Measurements from ENCODE around the gene LYPD6B. TPM values are rescaled to one million over a fixed set of nuclear protein-coding genes. Genes with fewer than 3 reads are reported as not detected.

The LYPD6B gene
- total and polyA plus RNA-seq, 2 experiments from 2014 or later = 16.8 to 26.0 TPM

- H3K4me1 ChIP-seq (ENCODE audit: insufficient read depth) = peaks cover 27% of the 10 kb centered on the region
- no peaks in the 10 kb centered on the region for H4K20me1 ChIP-seq (ENCODE audit: insufficient read depth, poor library complexity, severe bottlenecking)
- TF ChIP-seq EZH2phosphoT487 (IDR thresholded peaks at IDR 0.05; ENCODE audit: low read depth, severe bottlenecking, unreplicated experiment) = no peak
- TF ChIP-seq EZH2 (IDR thresholded peaks at IDR 0.05; ENCODE audit: borderline replicate concordance) = no peak
- TF ChIP-seq, protein P1, sequence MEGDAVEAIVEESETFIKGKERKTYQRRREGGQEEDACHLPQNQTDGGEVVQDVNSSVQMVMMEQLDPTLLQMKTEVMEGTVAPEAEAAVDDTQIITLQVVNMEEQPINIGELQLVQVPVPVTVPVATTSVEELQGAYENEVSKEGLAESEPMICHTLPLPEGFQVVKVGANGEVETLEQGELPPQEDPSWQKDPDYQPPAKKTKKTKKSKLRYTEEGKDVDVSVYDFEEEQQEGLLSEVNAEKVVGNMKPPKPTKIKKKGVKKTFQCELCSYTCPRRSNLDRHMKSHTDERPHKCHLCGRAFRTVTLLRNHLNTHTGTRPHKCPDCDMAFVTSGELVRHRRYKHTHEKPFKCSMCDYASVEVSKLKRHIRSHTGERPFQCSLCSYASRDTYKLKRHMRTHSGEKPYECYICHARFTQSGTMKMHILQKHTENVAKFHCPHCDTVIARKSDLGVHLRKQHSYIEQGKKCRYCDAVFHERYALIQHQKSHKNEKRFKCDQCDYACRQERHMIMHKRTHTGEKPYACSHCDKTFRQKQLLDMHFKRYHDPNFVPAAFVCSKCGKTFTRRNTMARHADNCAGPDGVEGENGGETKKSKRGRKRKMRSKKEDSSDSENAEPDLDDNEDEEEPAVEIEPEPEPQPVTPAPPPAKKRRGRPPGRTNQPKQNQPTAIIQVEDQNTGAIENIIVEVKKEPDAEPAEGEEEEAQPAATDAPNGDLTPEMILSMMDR (IDR thresholded peaks at IDR 0.05; ENCODE audit: poor library complexity) = no peak
- no peaks in the 10 kb centered on the region for H3K9me2 ChIP-seq (replicated peaks; ENCODE audit: insufficient read depth)
- no peaks in the 10 kb centered on the region for H3K27me3 ChIP-seq
- 81% methylated on average over 5 of the region's 5 CpGs for WGBS (ENCODE audit: low lambda C conversion rate, missing lambda C conversion rate)
- no peaks in the 10 kb centered on the region for H3K9me3 ChIP-seq (ENCODE audit: low read depth)
- H2AFZ ChIP-seq = no peak overlapping the region
- peak overlapping the region; percentile 15 for H3K27ac ChIP-seq
- no peak overlapping the region for H3K4me2 ChIP-seq
- no peak for DNase-seq (ENCODE audit: low spot score)
- H3K4me3 ChIP-seq = no peak overlapping the region
- H3K79me2 ChIP-seq = peaks cover 14% of the 10 kb centered on the region
- no peaks in the 10 kb centered on the region for H3K36me3 ChIP-seq (replicated peaks; ENCODE audit: insufficient read depth, low read depth)
Observed at GRCh38 chr2:149068996-149069888, 30.7 kb downstream of the LYPD6B start.

GRCh38 chr2:149070681-149071320 is 32.3 kb downstream of the LYPD6B start:
- no peaks in the 10 kb centered on the region for H3K27me3 ChIP-seq
- no peak overlapping the region for H2AFZ ChIP-seq
- H3K4me1 ChIP-seq (ENCODE audit: insufficient read depth) = peaks cover 33% of the 10 kb centered on the region
- WGBS (ENCODE audit: low lambda C conversion rate, missing lambda C conversion rate) = 32% methylated on average over 9 of the region's 9 CpGs
- peaks cover 14% of the 10 kb centered on the region for H3K79me2 ChIP-seq
- H3K9me2 ChIP-seq (replicated peaks; ENCODE audit: insufficient read depth) = no peaks in the 10 kb centered on the region
- no peaks in the 10 kb centered on the region for H3K9me3 ChIP-seq (ENCODE audit: low read depth)
- H3K36me3 ChIP-seq (replicated peaks; ENCODE audit: insufficient read depth, low read depth) = no peaks in the 10 kb centered on the region
- peak overlapping the region; percentile 47 for H3K27ac ChIP-seq
- H4K20me1 ChIP-seq (ENCODE audit: insufficient read depth, poor library complexity, severe bottlenecking) = no peaks in the 10 kb centered on the region
- no peak for DNase-seq (ENCODE audit: low spot score)
- H3K4me3 ChIP-seq = no peak overlapping the region
- H3K4me2 ChIP-seq = peak overlapping the region; percentile 59
- TF ChIP-seq EZH2 (IDR thresholded peaks at IDR 0.05; ENCODE audit: borderline replicate concordance) (no peak), EZH2phosphoT487 (IDR thresholded peaks at IDR 0.05; ENCODE audit: low read depth, severe bottlenecking, unreplicated experiment) (no peak)
- TF ChIP-seq, protein P1 (IDR thresholded peaks at IDR 0.05; ENCODE audit: poor library complexity) = no peak

GRCh38 chr2:149075105-149075504 is 36.6 kb downstream of the LYPD6B start:
- WGBS (ENCODE audit: low lambda C conversion rate, missing lambda C conversion rate) = 55% methylated on average over 2 of the region's 2 CpGs
- peaks cover 36% of the 10 kb centered on the region for H3K4me1 ChIP-seq (ENCODE audit: insufficient read depth)

More at GRCh38 chr2:149075105-149075504, 36.6 kb downstream of the LYPD6B start:
- H3K27me3 ChIP-seq = no peaks in the 10 kb centered on the region
- H3K4me2 ChIP-seq = peak overlapping the region; percentile 50
- H4K20me1 ChIP-seq (ENCODE audit: insufficient read depth, poor library complexity, severe bottlenecking) = no peaks in the 10 kb centered on the region
- no peaks in the 10 kb centered on the region for H3K36me3 ChIP-seq (replicated peaks; ENCODE audit: insufficient read depth, low read depth)
- no peak overlapping the region for H2AFZ ChIP-seq
- H3K9me2 ChIP-seq (replicated peaks; ENCODE audit: insufficient read depth) = no peaks in the 10 kb centered on the region
- H3K9me3 ChIP-seq (ENCODE audit: low read depth) = no peaks in the 10 kb centered on the region
- no peak overlapping the region for H3K4me3 ChIP-seq
- DNase-seq (ENCODE audit: low spot score) = no peak
- TF ChIP-seq EZH2 (IDR thresholded peaks at IDR 0.05; ENCODE audit: borderline replicate concordance) = no peak
- TF ChIP-seq, protein P1 (IDR thresholded peaks at IDR 0.05; ENCODE audit: poor library complexity) = no peak
- TF ChIP-seq EZH2phosphoT487 (IDR thresholded peaks at IDR 0.05; ENCODE audit: low read depth, severe bottlenecking, unreplicated experiment) = no peak
- peak overlapping the region; percentile 21 for H3K27ac ChIP-seq
- no peaks in the 10 kb centered on the region for H3K79me2 ChIP-seq

Measured in hepatocyte (in vitro differentiated cells).